ENCODE measurements around the gene ACIN1. TPM values are rescaled to one million over a fixed set of nuclear protein-coding genes. Genes with fewer than 3 reads are reported as not detected.

The ACIN1 gene
- total and polyA plus RNA-seq, 10 of the 15 experiments (the other 5 are each of a cell fraction or from before 2014, with no cell fraction given), result 4.3 to 148 (median 93.4) TPM

DNA sequence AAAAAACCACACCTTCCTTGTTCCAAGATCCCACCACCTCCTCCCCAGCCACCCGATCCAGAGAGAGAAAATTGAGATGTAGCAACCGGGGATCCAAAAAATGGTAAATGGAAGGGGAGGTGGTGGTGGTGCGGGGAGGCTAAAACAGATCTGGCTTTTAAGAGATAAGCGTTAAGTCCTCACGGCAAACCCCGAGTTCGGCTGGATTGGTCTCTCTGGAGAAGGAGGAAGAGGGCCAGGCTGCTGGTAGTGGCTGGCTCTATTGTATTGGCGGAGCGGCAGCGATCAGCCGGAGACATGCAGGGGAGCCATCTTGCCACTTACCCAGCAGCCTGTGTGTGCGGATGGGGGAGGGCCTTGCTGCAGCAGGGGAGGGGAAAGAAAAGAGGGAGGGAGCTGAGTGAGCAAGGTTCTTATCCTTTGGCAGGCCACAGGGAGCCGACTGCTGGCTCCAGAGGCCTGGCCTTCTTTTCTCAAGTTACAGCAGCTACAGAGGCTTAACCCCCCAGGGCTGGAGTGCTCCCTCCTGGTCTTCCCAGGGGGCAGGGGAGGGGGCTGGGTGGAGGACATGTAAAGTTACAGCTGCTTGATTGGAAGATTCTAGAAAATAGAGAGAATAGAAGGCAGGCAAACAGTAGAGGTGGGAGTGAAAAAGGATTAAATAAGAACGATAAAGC lies 23.6 kb downstream of the ACIN1 start:
- Histone ChIP-seq H4K20me1 (ENCODE audit: control insufficient read depth, insufficient read depth) (0 out of 2 replicates have a peak, but pooled peaks cover 7% of the 10 kb centered on the region), H3K4me2 (ENCODE audit: control insufficient read depth, insufficient read depth) (peak overlapping the region; percentile 92), H3K79me2 (ENCODE audit: control insufficient read depth, insufficient read depth, low read length) (peaks cover 33% of the 10 kb centered on the region), H3K4me3 (peak overlapping the region; percentile 80), H3K9ac (ENCODE audit: control insufficient read depth, insufficient read depth, low read length) (peak overlapping the region; percentile 90), H3K27ac (ENCODE audit: control insufficient read depth, insufficient read depth) (peak overlapping the region; percentile 86), H3K4me1 (ENCODE audit: control insufficient read depth, insufficient read depth, low read length) (peaks cover 11% of the 10 kb centered on the region; the same call in 1 of the 2 replicates), H3K9me3 (replicated peaks; ENCODE audit: control insufficient read depth, insufficient read depth, low read length) (no peaks in the 10 kb centered on the region), H3K36me3 (ENCODE audit: control insufficient read depth in 2 of 2, insufficient read depth in 2 of 2, low read length in 1 of 2) (peaks cover 18 to 34% of the 10 kb centered on the region in 2 experiments), H2AFZ (ENCODE audit: control insufficient read depth, low read depth, low read length) (peak overlapping the region; percentile 13; the same call in 1 of the 2 replicates), H3K27me3 (replicated peaks in 1 of 2; ENCODE audit: control insufficient read depth in 2 of 2, insufficient read depth in 2 of 2, low read length in 1 of 2) (no peaks in the 10 kb centered on the region)
- FAIRE-seq (peak; percentile 97), ATAC-seq (peak; percentile 98), DNase-seq (ENCODE audit: low read depth, low spot score) (peak; percentile 45)
- RAD21 ChIA-PET (ENCODE audit: unreplicated experiment), result interaction anchor here (1.0 to 2.3 kb wide), 9 partner anchors 14 to 142 kb away, joined by 3 to 23 read pairs (median 4); partner anchors contain the start of genes ACIN1, C14orf119 and CDH24
- no TSS peak for BruUV-seq (replicated peaks)
- WGBS (ENCODE audit: insufficient coverage, insufficient replicate concordance, low lambda C conversion rate, missing lambda C conversion rate), result 4% methylated on average over 14 of the region's 14 CpGs
- in situ Hi-C loops (cut with MboI) (no loop called here), intact Hi-C loops (cut with micrococcal nuclease; ENCODE audit: unreplicated experiment) (no loop called here)
- POLR2A ChIA-PET, result interaction anchor here (0.8 to 3.7 kb wide), 6 partner anchors 11 to 251 kb away, joined by 3 to 19 read pairs (median 4); partner anchors contain the start of genes ACIN1 and C14orf119
- CTCF ChIA-PET, result interaction anchor here (0.6 to 3.7 kb wide), 28 partner anchors 9 to 232 kb away, joined by 3 to 36 read pairs (median 5); partner anchors contain the start of genes ACIN1, AJUBA, C14orf119 and CDH24
- SMC1A ChIA-PET (ENCODE audit: uncharacterized antibody, unreplicated experiment), result interaction anchor here (0.8 to 3.2 kb wide), 12 partner anchors 9 to 249 kb away, joined by 3 to 13 read pairs (median 4); partner anchors contain the start of genes ACIN1, C14orf119 and PABPN1
- TF ChIP-seq RCOR1 (conservative IDR thresholded peaks at IDR 0.05; ENCODE audit: low read depth, low read length) (0 out of 2 replicates have a peak, but pooled peaks have one; percentile 36), RELA (IDR thresholded peaks at IDR 0.05; ENCODE audit: borderline replicate concordance, partially characterized antibody) (peak; percentile 14), TAF1 (IDR thresholded peaks at IDR 0.05; ENCODE audit: borderline replicate concordance, low read depth, low read length) (peak; percentile 93), NR2C2 (IDR thresholded peaks at IDR 0.05; ENCODE audit: borderline replicate concordance, control insufficient read depth, insufficient read length, low read depth) (no peak), SIX5 (IDR thresholded peaks at IDR 0.05; ENCODE audit: low read depth, low read length, severe bottlenecking) (no peak), IKZF2 (IDR thresholded peaks at IDR 0.05) (no peak), LARP7 (IDR thresholded peaks at IDR 0.05) (0 out of 2 replicates have a peak, but pooled peaks have one; percentile 13), SREBF1 (IDR thresholded peaks at IDR 0.05; ENCODE audit: low read length) (no peak), NFXL1 (IDR thresholded peaks at IDR 0.05; ENCODE audit: borderline replicate concordance) (no peak), JUNB (IDR thresholded peaks at IDR 0.05) (no peak), HDGF (IDR thresholded peaks at IDR 0.05) (peak; percentile 90), IRF4 (IDR thresholded peaks at IDR 0.05; ENCODE audit: low read depth, low read length) (no peak), MTA2 (IDR thresholded peaks at IDR 0.05; ENCODE audit: low read depth) (no peak), TBL1XR1 (IDR thresholded peaks at IDR 0.05; ENCODE audit: low read depth, low read length) (0 out of 2 replicates have a peak, but pooled peaks have one; percentile 28), NRF1 (conservative IDR thresholded peaks at IDR 0.05; ENCODE audit: low read depth, low read length) (no peak), POLR2AphosphoS5 (IDR thresholded peaks at IDR 0.05; ENCODE audit: low read length) (peak; percentile 92), ZNF274 (IDR thresholded peaks at IDR 0.05; ENCODE audit: insufficient read depth, insufficient read length) (no peak)
- TF ChIP-seq, protein P1, sequence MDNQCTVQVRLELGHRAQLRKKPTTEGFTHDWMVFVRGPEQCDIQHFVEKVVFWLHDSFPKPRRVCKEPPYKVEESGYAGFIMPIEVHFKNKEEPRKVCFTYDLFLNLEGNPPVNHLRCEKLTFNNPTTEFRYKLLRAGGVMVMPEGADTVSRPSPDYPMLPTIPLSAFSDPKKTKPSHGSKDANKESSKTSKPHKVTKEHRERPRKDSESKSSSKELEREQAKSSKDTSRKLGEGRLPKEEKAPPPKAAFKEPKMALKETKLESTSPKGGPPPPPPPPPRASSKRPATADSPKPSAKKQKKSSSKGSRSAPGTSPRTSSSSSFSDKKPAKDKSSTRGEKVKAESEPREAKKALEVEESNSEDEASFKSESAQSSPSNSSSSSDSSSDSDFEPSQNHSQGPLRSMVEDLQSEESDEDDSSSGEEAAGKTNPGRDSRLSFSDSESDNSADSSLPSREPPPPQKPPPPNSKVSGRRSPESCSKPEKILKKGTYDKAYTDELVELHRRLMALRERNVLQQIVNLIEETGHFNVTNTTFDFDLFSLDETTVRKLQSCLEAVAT (IDR thresholded peaks at IDR 0.05), result peak; percentile 58; the same call in 1 of the 2 replicates
- TF ChIP-seq, protein P2, sequence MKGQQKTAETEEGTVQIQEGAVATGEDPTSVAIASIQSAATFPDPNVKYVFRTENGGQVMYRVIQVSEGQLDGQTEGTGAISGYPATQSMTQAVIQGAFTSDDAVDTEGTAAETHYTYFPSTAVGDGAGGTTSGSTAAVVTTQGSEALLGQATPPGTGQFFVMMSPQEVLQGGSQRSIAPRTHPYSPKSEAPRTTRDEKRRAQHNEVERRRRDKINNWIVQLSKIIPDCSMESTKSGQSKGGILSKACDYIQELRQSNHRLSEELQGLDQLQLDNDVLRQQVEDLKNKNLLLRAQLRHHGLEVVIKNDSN (IDR thresholded peaks at IDR 0.05; ENCODE audit: borderline replicate concordance, extremely low read length, insufficient read depth, low read depth, low read length), result no peak

Data from GM12878 (cell line).